Measurements from ENCODE around the gene MS4A6A. TPM values are rescaled to one million over a fixed set of nuclear protein-coding genes. Genes with fewer than 3 reads are reported as not detected.
"Not testable (repeated sequence)": the region's sequence is repeated elsewhere in the genome, so short reads cannot be mapped to it uniquely, and the experiment has no call there.

Gene MS4A6A, protein sequence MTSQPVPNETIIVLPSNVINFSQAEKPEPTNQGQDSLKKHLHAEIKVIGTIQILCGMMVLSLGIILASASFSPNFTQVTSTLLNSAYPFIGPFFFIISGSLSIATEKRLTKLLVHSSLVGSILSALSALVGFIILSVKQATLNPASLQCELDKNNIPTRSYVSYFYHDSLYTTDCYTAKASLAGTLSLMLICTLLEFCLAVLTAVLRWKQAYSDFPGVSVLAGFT
- total RNA-seq, result 0.22 TPM in 1 of 2 replicates, not detected in the other

GRCh38 chr11:60182541-60183330, at the start of gene MS4A6A:
TSS of gene MS4A6A (minus strand) at chr11:60183083. CDS start at chr11:60181727, 1,356 bp downstream.
- peak in 1 of 2 donors; percentile 29 for DNase-seq (ENCODE audit: low read depth in 2 of 2)

DNA sequence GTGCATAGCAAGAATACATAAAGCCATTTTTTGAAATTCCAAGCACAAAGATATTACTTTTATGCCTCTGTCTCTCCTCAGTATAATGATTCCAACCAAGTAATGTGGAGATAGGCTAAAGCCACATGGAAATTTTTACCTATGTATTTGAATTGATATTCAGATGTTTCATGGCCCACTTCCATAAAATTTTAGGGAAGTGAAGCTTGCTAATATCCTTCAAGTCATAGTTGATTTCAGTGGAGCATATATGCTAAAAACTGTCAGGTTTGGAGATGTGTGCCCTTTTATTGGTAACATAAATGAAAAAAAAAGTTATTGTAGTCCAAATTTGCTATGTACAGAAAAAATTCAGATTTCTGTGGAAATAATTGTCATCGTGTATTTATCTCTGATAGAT, 47.8 kb upstream of the MS4A6A start:
- no peak for DNase-seq (ENCODE audit: low read depth in 2 of 2)

DNA sequence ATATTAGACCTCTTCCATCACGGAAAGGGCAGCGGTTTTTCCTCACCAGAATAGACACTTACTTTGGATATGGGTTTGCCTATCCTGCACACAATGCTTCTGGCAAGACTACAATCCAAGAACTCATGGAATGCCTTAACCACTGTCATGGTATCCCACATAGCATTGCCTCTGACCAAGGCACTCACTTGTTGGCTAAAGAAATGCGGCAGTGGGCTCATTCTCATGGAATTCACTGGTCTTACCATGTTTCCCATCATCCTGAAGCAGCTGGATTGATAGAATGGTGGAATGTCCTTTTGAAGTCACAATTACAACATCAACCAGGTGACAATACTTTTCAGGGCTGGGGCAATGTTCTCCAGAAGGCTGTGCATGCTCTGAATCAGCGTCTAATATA, 39.3 kb upstream of the MS4A6A start:
- no peak for DNase-seq (ENCODE audit: low read depth in 2 of 2)

GRCh38 chr11:60221692-60222091, 38.8 kb upstream of the MS4A6A start:
- DNase-seq (ENCODE audit: low read depth in 2 of 2), result no peak

- DNase-seq (ENCODE audit: low read depth in 2 of 2), result no peak
These were observed 38.3 kb upstream of the MS4A6A start for GRCh38 chr11:60221181-60221580.

DNA sequence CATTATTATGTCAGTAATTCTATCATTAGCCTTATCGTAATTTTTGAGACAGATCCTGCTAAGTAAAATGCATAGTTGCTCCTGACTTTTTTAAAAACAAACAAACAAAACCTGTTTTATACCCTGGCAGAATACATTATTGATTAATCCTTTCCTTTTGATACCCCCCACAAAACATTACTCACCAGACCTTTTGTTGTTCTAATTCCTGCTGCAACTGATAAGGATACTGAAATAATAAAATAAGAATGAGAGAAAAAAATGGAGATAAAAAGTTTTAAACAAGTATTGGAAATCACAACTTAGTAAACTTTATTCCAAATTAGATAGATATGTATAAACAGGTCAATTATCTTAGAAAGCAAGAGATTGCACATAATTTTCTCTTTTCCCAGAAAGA, 31.5 kb upstream of the MS4A6A start:
- DNase-seq (ENCODE audit: low read depth in 2 of 2), result no peak

- DNase-seq (ENCODE audit: low read depth in 2 of 2), result no peak
These were observed 28.3 kb upstream of the MS4A6A start for GRCh38 chr11:60211206-60211605.

- no peak for DNase-seq (ENCODE audit: low read depth in 2 of 2)
These were observed 27.1 kb upstream of the MS4A6A start for GRCh38 chr11:60209977-60210376.

GRCh38 chr11:60208951-60209350, 26.1 kb upstream of the MS4A6A start:
- no peak for DNase-seq (ENCODE audit: low read depth in 2 of 2)

- no peak for DNase-seq (ENCODE audit: low read depth in 2 of 2)
These were observed 25.4 kb upstream of the MS4A6A start for GRCh38 chr11:60208146-60208895.

GRCh38 chr11:60206616-60207015, 23.7 kb upstream of the MS4A6A start:
- DNase-seq (ENCODE audit: low read depth in 2 of 2), result no peak

DNA sequence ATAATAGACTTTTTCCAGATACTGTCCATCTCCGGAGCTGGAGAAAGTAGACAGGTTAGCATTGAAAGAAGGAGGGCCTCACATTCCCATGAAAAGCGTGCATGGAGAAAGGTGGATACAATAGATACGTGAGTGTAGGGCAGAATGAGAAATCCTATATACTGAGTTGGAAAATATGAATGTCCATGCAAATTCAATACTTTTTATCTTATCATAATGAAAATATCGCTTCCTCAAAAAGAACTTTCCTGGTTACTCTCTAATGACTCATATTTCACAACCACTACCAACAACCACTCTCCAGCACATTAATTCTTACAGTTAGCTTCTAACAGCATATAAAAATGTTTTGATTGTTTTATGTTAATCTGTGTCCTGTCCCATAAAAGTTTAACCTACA, 22.0 kb upstream of the MS4A6A start:
- no peak for DNase-seq (ENCODE audit: low read depth in 2 of 2)

- DNase-seq (ENCODE audit: low read depth in 2 of 2), result not testable (repeated sequence)
These were observed 18.5 kb upstream of the MS4A6A start for GRCh38 chr11:60201334-60201733.

DNA sequence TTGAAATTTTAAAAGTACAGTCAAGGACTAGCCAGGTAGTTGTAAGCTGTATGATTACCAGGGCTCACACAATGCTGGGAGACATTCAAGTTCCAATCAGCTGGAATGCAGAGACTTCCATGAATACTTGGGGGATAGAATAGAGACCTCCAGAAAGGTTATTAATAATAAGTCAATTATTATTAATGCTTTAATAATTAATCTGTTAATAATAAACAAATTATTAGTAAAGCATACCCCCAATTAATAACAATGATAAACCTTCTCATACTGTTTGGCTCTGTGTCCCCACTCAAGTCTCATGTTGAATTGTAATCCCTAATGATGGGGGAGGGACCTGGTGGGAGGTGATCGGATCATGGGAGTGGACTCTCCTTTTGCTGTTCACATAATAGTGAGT, 14.6 kb upstream of the MS4A6A start:
- DNase-seq (ENCODE audit: low read depth in 2 of 2), result no peak

- DNase-seq (ENCODE audit: low read depth in 2 of 2), result no peak
These were observed 13.1 kb upstream of the MS4A6A start for GRCh38 chr11:60195923-60196368.

- peak in 1 of 2 donors; percentile 19 for DNase-seq (ENCODE audit: low read depth in 2 of 2)
These were observed 11.6 kb upstream of the MS4A6A start for GRCh38 chr11:60194511-60194910.

GRCh38 chr11:60193687-60194433, 11.0 kb upstream of the MS4A6A start:
- peak; percentile 72 to 80 for DNase-seq (ENCODE audit: low read depth in 2 of 2)

- not testable (repeated sequence) for DNase-seq (ENCODE audit: low read depth in 2 of 2)
These were observed 9.7 kb upstream of the MS4A6A start for GRCh38 chr11:60192564-60192963.

DNA sequence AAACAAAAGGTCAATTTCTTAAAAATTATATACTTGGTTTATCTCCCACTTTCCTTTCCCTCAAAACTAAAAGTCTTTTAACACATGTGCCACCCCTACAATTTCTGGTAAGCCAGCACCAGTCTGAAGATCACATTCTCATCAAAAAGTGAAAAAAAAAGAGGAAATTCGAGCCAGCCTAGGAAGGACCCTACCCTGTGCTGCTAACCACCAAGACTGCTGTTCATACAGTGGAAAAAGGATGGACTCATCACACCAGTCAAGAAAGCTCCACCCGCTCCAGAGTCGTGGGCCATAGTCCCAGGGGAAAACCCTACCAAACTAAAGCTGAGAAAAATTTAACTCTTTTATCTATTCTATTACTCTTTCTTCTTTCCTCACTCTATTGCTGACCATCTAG, 5.6 kb upstream of the MS4A6A start:
- not testable (repeated sequence) for DNase-seq (ENCODE audit: low read depth in 2 of 2)

DNA sequence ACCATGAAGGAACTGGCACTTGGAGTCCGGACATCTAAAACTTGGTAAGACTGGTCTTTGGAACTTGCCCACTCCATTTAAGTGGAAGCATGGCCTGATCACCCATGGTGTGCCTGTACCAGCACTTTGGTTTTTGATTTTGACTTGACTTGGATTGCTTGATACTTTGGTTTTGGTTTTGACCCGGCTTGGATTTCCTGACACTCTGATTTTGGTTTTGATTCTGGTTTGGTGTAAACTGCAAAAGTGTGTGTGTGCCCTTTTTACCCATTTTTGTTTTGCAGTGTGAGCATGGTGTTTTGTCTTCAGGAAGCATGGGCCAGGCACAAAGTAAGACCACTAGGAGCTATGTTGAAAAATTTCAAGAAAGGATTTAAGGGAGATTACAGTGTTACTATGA, 3.2 kb upstream of the MS4A6A start:
- not testable (repeated sequence) for DNase-seq (ENCODE audit: low read depth in 2 of 2)

GRCh38 chr11:60185512-60185827, 2.6 kb upstream of the MS4A6A start:
- not testable (repeated sequence) for DNase-seq (ENCODE audit: low read depth in 2 of 2)

Measured in lung microvascular endothelial cell (primary cell).